H9 (cell line): ENCODE measurements around the gene B4GALT3. TPM values are rescaled to one million over a fixed set of nuclear protein-coding genes. Genes with fewer than 3 reads are reported as not detected.
A peak's percentile ranks its signal among the peaks of the same experiment; 100 is the strongest.

ENCODE experiments used
- DNase-seq: peaks from one replicate; pipeline ENCODE4 v3.0.0-alpha.2; 2017
- H2AFZ ChIP-seq: one replicate; pipeline ENCODE4 v1.6.1; 2013; ENCODE audit warnings: mild to moderate bottlenecking, low read length, control low read depth, moderate library complexity
- H2AK5ac ChIP-seq: 2 replicates; pipeline ENCODE4 v1.6.1; 2013; ENCODE audit warnings: low read length, control low read depth, mixed read lengths; ENCODE audit not compliant: insufficient read length
- H2BK120ac ChIP-seq: one replicate; pipeline ENCODE4 v1.6.1; 2013; ENCODE audit warnings: low read depth, mild to moderate bottlenecking, low read length, control low read depth, inconsistent platforms; ENCODE audit not compliant: poor library complexity, severe bottlenecking
- H2BK12ac ChIP-seq: 2 replicates; pipeline ENCODE4 v1.6.1; 2013; ENCODE audit warnings: low read length, control low read depth, mixed read lengths, low read depth; ENCODE audit not compliant: insufficient read length
- H2BK15ac ChIP-seq: 2 replicates; pipeline ENCODE4 v1.6.1; 2013; ENCODE audit warnings: low read depth, low read length, control low read depth
- H2BK20ac ChIP-seq: one replicate; pipeline ENCODE4 v1.6.1; 2013; ENCODE audit warnings: low read depth, mild to moderate bottlenecking, low read length, control low read depth, inconsistent platforms; ENCODE audit not compliant: poor library complexity, severe bottlenecking
- H2BK5ac ChIP-seq: 2 replicates; pipeline ENCODE4 v1.6.1; 2013; ENCODE audit warnings: low read length, control low read depth, mixed read lengths; ENCODE audit not compliant: insufficient read length
- H3K14ac ChIP-seq: 2 replicates; pipeline ENCODE4 v1.6.1; 2013; ENCODE audit warnings: low read length, control low read depth; ENCODE audit not compliant: insufficient read depth
- H3K18ac ChIP-seq: 2 replicates; pipeline ENCODE4 v1.6.1; 2013; ENCODE audit warnings: low read depth, mild to moderate bottlenecking, mixed read lengths, low read length, control low read depth; ENCODE audit not compliant: insufficient read length
- H3K23ac ChIP-seq: 2 replicates; pipeline ENCODE4 v1.6.1; 2013; ENCODE audit warnings: low read length, control low read depth, mixed read lengths, low read depth; ENCODE audit not compliant: insufficient read length
- H3K23me2 ChIP-seq: 2 replicates; pipeline ENCODE4 v1.6.1; 2013; ENCODE audit warnings: low read depth, mild to moderate bottlenecking, mixed read lengths, low read length, control low read depth; ENCODE audit not compliant: insufficient read length, poor library complexity, severe bottlenecking
- H3K27ac ChIP-seq: 2 replicates; pipeline ENCODE4 v1.5.1; 2013; ENCODE audit warnings: low read length, control low read depth, mixed read lengths, low read depth; ENCODE audit not compliant: insufficient read length
- H3K27me3 ChIP-seq: 2 replicates; pipeline ENCODE4 v1.6.1; 2013; ENCODE audit warnings: low read length, control low read depth, inconsistent platforms; ENCODE audit not compliant: insufficient read depth
- H3K4ac ChIP-seq: 2 replicates; pipeline ENCODE4 v1.6.1; 2013; ENCODE audit warnings: low read depth, mild to moderate bottlenecking, control low read depth, inconsistent platforms, low read length, moderate library complexity
- H3K4me1 ChIP-seq: 2 replicates; pipeline ENCODE4 v1.6.1; 2013; ENCODE audit warnings: low read length, control low read depth, inconsistent platforms; ENCODE audit not compliant: insufficient read depth
- H3K4me2 ChIP-seq: 2 replicates; pipeline ENCODE4 v1.6.1; 2013; ENCODE audit warnings: low read length, control low read depth, mixed read lengths; ENCODE audit not compliant: insufficient read length, insufficient read depth
- H3K56ac ChIP-seq: 2 replicates; pipeline ENCODE4 v1.6.1; 2013; ENCODE audit warnings: low read depth, mild to moderate bottlenecking, mixed read lengths, low read length, control low read depth; ENCODE audit not compliant: insufficient read length
- H3K79me1 ChIP-seq: 2 replicates; pipeline ENCODE4 v1.6.1; 2013; ENCODE audit warnings: low read depth, mild to moderate bottlenecking, moderate library complexity, low read length, control low read depth, inconsistent platforms; ENCODE audit not compliant: insufficient read depth, poor library complexity, severe bottlenecking
- H3K79me2 ChIP-seq: 2 replicates; pipeline ENCODE4 v1.6.1; 2013; ENCODE audit warnings: low read length, control low read depth, inconsistent platforms; ENCODE audit not compliant: insufficient read depth
- H3K9ac ChIP-seq: 2 replicates; pipeline ENCODE4 v1.6.1; 2013; ENCODE audit warnings: low read length, control low read depth, mixed read lengths; ENCODE audit not compliant: insufficient read length; ENCODE audit errors: extremely low read depth
- H3K9me3 ChIP-seq: one replicate; pipeline ENCODE4 v1.6.1; 2013; ENCODE audit warnings: low read depth, low read length, inconsistent platforms; ENCODE audit not compliant: control insufficient read depth
- H3T11ph ChIP-seq: one replicate; pipeline ENCODE4 v1.6.1; 2013; ENCODE audit warnings: mild to moderate bottlenecking, low read length, control low read depth, inconsistent platforms
- H4K20me1 ChIP-seq: one replicate; pipeline ENCODE4 v1.6.1; 2013; ENCODE audit not compliant: control insufficient read depth, insufficient read length, insufficient read depth
- H4K5ac ChIP-seq: 2 replicates; pipeline ENCODE4 v1.6.1; 2013; ENCODE audit warnings: low read depth, mild to moderate bottlenecking, mixed read lengths, low read length, control low read depth; ENCODE audit not compliant: insufficient read length
- H4K8ac ChIP-seq: replicated peaks from 2 replicates; pipeline ENCODE4 v1.6.1; 2013; ENCODE audit warnings: low read length, control low read depth, mixed read lengths, low read depth; ENCODE audit not compliant: insufficient read length
- H4K91ac ChIP-seq: 2 replicates; pipeline ENCODE4 v1.6.1; 2013; ENCODE audit warnings: low read depth, mild to moderate bottlenecking, moderate library complexity, mixed read lengths, low read length, control low read depth; ENCODE audit not compliant: insufficient read length
- H3K27ac Mint-ChIP-seq, 3 experiments: 2 replicates in 2 of 3; 3 replicates in 1 of 3; pipeline ENCODE4 v1.8.0; 2020 to 2021; ENCODE audit warnings: mixed read lengths in 3 of 3, mild to moderate bottlenecking in 1 of 3, moderate library complexity in 1 of 3
- H3K27me3 Mint-ChIP-seq: 2 replicates; pipeline ENCODE4 v1.8.0; 2021; ENCODE audit warnings: low read depth, mild to moderate bottlenecking, moderate library complexity, mixed read lengths
- H3K36me3 Mint-ChIP-seq, 3 experiments: 2 replicates in 2 of 3; 3 replicates in 1 of 3; pipeline ENCODE4 v1.8.0; 2020 to 2021; ENCODE audit warnings: low read depth in 3 of 3, mixed read lengths in 3 of 3; ENCODE audit not compliant: insufficient read depth in 1 of 3
- H3K4me1 Mint-ChIP-seq, 2 experiments: 2 replicates each; pipeline ENCODE4 v1.8.0; 2020; ENCODE audit warnings: mixed read lengths in 2 of 2
- H3K4me3 Mint-ChIP-seq, 2 experiments: 2 replicates in 1 of 2; 3 replicates in 1 of 2; pipeline ENCODE4 v1.8.0; 2020 to 2021; ENCODE audit warnings: mild to moderate bottlenecking in 2 of 2, mixed read lengths in 2 of 2, moderate library complexity in 1 of 2
- H3K9me3 Mint-ChIP-seq, 2 experiments: 2 replicates in 1 of 2; 3 replicates in 1 of 2; pipeline ENCODE4 v1.8.0; 2020; ENCODE audit warnings: mild to moderate bottlenecking in 2 of 2, mixed read lengths in 2 of 2, moderate library complexity in 1 of 2
- WGBS: extraction: QIAGEN DNeasy Blood & Tissue Kit; methylation state at CpG from one replicate; pipeline ENCODE4 v1.1.7; 2013; ENCODE audit warnings: missing lambda C conversion rate, low lambda C conversion rate, mixed read lengths; ENCODE audit not compliant: insufficient read length; ENCODE audit errors: extremely low coverage; 5-methylcytosine and 5-hydroxymethylcytosine counted together
- total RNA-seq: library from RNA; stranded (reverse); gene quantifications from 2 replicates; pipeline ENCODE4 v1.2.1, GENCODE V29; 2021
- TF ChIP-seq, protein P1 (sequence below): fragments of 200-600 bp; sonication (generic); conservative IDR thresholded peaks from 3 replicates; pipeline ENCODE4 v1.8.0; 2021; ENCODE audit warnings: antibody characterized with exemption, mild to moderate bottlenecking

The B4GALT3 gene
- total RNA-seq, 1 experiment from 2014 or later, result 31.8 TPM

GRCh38 chr1:161199506-161200139 lies 22.3 kb upstream of the B4GALT3 start:
- H3K4me1 ChIP-seq, result peaks cover 24% of the 10 kb centered on the region
- DNase-seq, result no peak
- no peak overlapping the region for H3K9ac ChIP-seq
- no peaks in the 10 kb centered on the region for H3K27me3 Mint-ChIP-seq
- TF ChIP-seq, protein P1, sequence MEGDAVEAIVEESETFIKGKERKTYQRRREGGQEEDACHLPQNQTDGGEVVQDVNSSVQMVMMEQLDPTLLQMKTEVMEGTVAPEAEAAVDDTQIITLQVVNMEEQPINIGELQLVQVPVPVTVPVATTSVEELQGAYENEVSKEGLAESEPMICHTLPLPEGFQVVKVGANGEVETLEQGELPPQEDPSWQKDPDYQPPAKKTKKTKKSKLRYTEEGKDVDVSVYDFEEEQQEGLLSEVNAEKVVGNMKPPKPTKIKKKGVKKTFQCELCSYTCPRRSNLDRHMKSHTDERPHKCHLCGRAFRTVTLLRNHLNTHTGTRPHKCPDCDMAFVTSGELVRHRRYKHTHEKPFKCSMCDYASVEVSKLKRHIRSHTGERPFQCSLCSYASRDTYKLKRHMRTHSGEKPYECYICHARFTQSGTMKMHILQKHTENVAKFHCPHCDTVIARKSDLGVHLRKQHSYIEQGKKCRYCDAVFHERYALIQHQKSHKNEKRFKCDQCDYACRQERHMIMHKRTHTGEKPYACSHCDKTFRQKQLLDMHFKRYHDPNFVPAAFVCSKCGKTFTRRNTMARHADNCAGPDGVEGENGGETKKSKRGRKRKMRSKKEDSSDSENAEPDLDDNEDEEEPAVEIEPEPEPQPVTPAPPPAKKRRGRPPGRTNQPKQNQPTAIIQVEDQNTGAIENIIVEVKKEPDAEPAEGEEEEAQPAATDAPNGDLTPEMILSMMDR, result no peak
- H3K56ac ChIP-seq, result no peak overlapping the region
- H3K18ac ChIP-seq, result no peak overlapping the region
- no peaks in the 10 kb centered on the region; a peak in 1 of 5 replicates for H3K9me3 Mint-ChIP-seq
- no peak overlapping the region for H2BK20ac ChIP-seq
- H3K4me3 Mint-ChIP-seq, result peak overlapping the region in 1 of 2 experiments; percentile 91; a peak in 3 of 5 replicates
- H3K79me2 ChIP-seq, result no peaks in the 10 kb centered on the region
- H3K27me3 ChIP-seq, result no peaks in the 10 kb centered on the region; the same call in 1 of the 2 replicates
- peak overlapping the region; percentile 86 to 99 (median 91) for H3K27ac Mint-ChIP-seq
- H3K36me3 Mint-ChIP-seq, result peaks cover 9 to 22% (median 15%) of the 10 kb centered on the region in 3 experiments; a peak in 6 of 7 replicates
- H3K9me3 ChIP-seq, result no peaks in the 10 kb centered on the region
- no peak overlapping the region for H2BK12ac ChIP-seq
- H3K27ac ChIP-seq, result no peak overlapping the region
- H4K91ac ChIP-seq, result no peak overlapping the region
- no CpG with 5 or more reads among the region's 5 CpGs for WGBS
- H3K4me2 ChIP-seq, result peak overlapping the region; percentile 27
- H4K8ac ChIP-seq, result no peak overlapping the region
- H2BK15ac ChIP-seq, result no peak overlapping the region
- H3K14ac ChIP-seq, result no peak overlapping the region
- H3T11ph ChIP-seq, result no peak overlapping the region
- no peaks in the 10 kb centered on the region for H3K79me1 ChIP-seq
- H2BK5ac ChIP-seq, result no peak overlapping the region
- H3K23ac ChIP-seq, result no peak overlapping the region
- H3K4me1 Mint-ChIP-seq, result peaks cover 57 to 68% of the 10 kb centered on the region in 2 experiments
- no peaks in the 10 kb centered on the region for H4K20me1 ChIP-seq
- H3K4ac ChIP-seq, result no peak overlapping the region
- no peak overlapping the region for H4K5ac ChIP-seq
- H2AK5ac ChIP-seq, result no peak overlapping the region
- no peak overlapping the region for H2AFZ ChIP-seq
- peaks cover 7% of the 10 kb centered on the region for H3K23me2 ChIP-seq
- H2BK120ac ChIP-seq, result no peak overlapping the region
